ENCODE data around the gene PPCDC.
A peak's percentile ranks its signal among the peaks of the same experiment; 100 is the strongest.

The PPCDC gene

GRCh38 chr15:75036212-75036616, 12.8 kb downstream of the PPCDC start:
- DNase-seq (ENCODE audit: insufficient read length, low spot score) (no peak), FAIRE-seq (no peak)
- TF ChIP-seq PAX5 (IDR thresholded peaks at IDR 0.05; ENCODE audit: insufficient read depth, low read length, severe bottlenecking) (no peak), SPI1 (IDR thresholded peaks at IDR 0.05; ENCODE audit: low read depth, low read length) (no peak), POLR2A (IDR thresholded peaks at IDR 0.05; ENCODE audit: low read depth, low read length) (no peak), POU2F2 (IDR thresholded peaks at IDR 0.05; ENCODE audit: low read depth, low read length) (no peak), TAF1 (IDR thresholded peaks at IDR 0.05; ENCODE audit: low read depth, low read length) (no peak)

- no peak for DNase-seq (ENCODE audit: insufficient read length, low spot score)
- no peak for FAIRE-seq
- no peak for TF ChIP-seq PAX5 (IDR thresholded peaks at IDR 0.05; ENCODE audit: insufficient read depth, low read length, severe bottlenecking)
- TF ChIP-seq POLR2AphosphoS5 (IDR thresholded peaks at IDR 0.05; ENCODE audit: low read depth, low read length) = no peak
- TF ChIP-seq TAF1 (IDR thresholded peaks at IDR 0.05; ENCODE audit: low read depth, low read length) = no peak
- no peak for TF ChIP-seq SPI1 (IDR thresholded peaks at IDR 0.05; ENCODE audit: low read depth, low read length)
- TF ChIP-seq POLR2A (IDR thresholded peaks at IDR 0.05; ENCODE audit: low read depth, low read length) = no peak
- TF ChIP-seq POU2F2 (IDR thresholded peaks at IDR 0.05; ENCODE audit: low read depth, low read length) = no peak
These were observed 14.3 kb downstream of the PPCDC start for GRCh38 chr15:75037685-75038084.

DNA sequence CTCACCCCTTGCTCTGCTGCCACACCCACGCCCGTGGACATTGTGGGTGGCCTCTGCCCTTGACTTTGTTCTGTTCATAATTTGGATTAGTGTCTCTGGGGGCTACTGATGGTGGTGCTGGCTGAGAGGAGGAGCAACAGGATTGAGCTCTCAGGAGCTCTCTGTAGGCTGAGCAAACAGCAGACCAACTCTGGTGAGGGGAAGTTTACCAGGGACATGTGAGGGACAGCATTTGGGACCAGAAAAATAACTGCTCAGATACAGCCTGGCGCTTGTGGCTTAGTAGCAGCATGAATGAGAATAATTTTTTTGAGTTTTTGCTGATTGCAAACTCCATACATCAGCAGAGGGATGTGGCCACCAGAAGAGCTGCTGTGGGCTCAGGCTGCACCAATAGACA, 14.8 kb downstream of the PPCDC start:
- no peak for DNase-seq (ENCODE audit: insufficient read length, low spot score)
- TF ChIP-seq TAF1 (IDR thresholded peaks at IDR 0.05; ENCODE audit: low read depth, low read length) (no peak), POLR2AphosphoS5 (IDR thresholded peaks at IDR 0.05; ENCODE audit: low read depth, low read length) (no peak), PAX5 (IDR thresholded peaks at IDR 0.05; ENCODE audit: insufficient read depth, low read length, severe bottlenecking) (no peak), POU2F2 (IDR thresholded peaks at IDR 0.05; ENCODE audit: low read depth, low read length) (no peak), SPI1 (IDR thresholded peaks at IDR 0.05; ENCODE audit: low read depth, low read length) (no peak), POLR2A (IDR thresholded peaks at IDR 0.05; ENCODE audit: low read depth, low read length) (no peak)
- FAIRE-seq = no peak

DNA sequence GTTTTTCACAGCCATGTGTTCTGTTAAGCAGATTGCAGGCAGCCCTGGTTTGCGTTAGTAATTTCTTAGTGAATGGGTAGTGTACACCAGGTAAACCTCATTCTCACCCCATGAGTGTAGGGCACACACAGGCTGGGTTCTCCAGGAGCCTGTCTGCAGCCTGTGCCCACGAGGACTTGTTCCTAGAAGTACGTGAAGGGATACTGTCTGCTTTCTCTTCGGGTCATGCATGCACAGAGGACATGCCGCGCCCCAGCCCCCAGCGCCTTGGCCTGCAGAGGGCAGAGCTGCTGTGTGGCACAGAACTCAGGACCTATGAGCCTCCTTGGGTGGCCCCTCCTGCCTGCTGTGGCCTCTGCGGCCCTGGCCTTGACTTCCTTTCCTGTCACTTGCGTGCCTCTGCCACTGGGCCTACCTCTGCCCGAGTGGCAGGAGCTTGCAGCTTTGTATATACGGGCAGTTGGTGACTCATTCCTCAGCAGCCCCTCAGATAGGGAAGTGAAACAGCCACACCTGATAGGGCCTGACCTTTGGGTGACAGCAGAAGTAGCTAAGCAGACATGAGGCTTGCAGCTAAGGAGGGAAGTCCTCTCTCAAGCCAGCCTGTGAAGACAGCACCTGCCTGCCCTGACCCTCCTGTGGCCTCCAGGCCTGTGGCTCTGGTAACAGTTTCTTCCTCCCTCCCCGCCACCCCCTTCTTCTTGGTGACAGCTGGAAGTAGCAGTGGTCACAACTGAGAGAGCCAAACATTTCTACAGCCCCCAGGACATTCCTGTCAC, 19.5 kb downstream of the PPCDC start:
- peak; percentile 67 for DNase-seq (ENCODE audit: insufficient read length, low spot score)
- peak; percentile 96 for FAIRE-seq
- TF ChIP-seq POU2F2 (IDR thresholded peaks at IDR 0.05; ENCODE audit: low read depth, low read length) (peak; percentile 78; the same call in 1 of the 2 replicates), SPI1 (IDR thresholded peaks at IDR 0.05; ENCODE audit: low read depth, low read length) (peak; percentile 100), PAX5 (IDR thresholded peaks at IDR 0.05; ENCODE audit: insufficient read depth, low read length, severe bottlenecking) (peak; percentile 22), TAF1 (IDR thresholded peaks at IDR 0.05; ENCODE audit: low read depth, low read length) (peak; percentile 15), POLR2A (IDR thresholded peaks at IDR 0.05; ENCODE audit: low read depth, low read length) (peak; percentile 58; the same call in 1 of the 2 replicates), POLR2AphosphoS5 (IDR thresholded peaks at IDR 0.05; ENCODE audit: low read depth, low read length) (peak; percentile 74; the same call in 1 of the 2 replicates)

DNA sequence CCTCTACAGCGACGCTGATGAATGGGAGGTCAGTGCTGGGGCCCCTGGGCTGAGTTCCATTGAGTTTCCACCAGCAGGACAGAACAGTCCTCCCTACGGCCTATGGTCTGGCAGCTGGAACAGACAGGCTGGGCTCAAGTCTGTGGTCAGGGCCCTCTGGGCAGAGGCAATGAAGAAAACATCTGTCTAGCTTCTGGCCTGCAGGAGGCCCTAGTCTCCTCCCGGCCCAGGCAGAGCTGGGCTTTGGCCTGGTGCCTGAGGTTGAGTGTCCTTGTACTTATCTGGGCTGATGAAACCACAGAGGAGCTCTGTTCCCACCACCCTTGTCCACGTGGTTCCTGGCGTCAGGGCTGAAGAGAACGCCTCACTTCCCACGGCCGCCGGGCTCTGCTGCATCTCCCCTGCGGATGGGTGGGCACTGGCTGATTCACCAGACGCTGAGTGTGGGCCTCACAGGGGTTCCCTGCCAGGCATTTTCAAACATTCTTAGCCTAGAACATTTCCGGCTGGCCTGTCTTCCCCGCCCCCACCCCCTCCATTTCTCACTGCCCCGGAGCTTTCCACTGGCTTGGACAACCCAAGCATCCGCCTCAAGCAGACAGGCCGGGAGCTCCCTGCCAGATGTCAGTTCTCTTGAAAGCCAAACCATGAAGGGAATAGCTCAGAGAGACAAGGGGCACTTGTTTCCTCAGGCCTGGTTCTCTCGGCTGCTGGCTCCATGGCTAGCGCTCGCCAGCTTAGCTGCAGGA, 20.3 kb downstream of the PPCDC start:
- DNase-seq (ENCODE audit: insufficient read length, low spot score) (no peak), FAIRE-seq (no peak)
- TF ChIP-seq TAF1 (IDR thresholded peaks at IDR 0.05; ENCODE audit: low read depth, low read length) (0 out of 2 replicates have a peak, but pooled peaks have one; percentile 27), POU2F2 (IDR thresholded peaks at IDR 0.05; ENCODE audit: low read depth, low read length) (peak; percentile 24; the same call in 1 of the 2 replicates), SPI1 (IDR thresholded peaks at IDR 0.05; ENCODE audit: low read depth, low read length) (peak; percentile 44; the same call in 1 of the 2 replicates), PAX5 (IDR thresholded peaks at IDR 0.05; ENCODE audit: insufficient read depth, low read length, severe bottlenecking) (peak; percentile 4), POLR2AphosphoS5 (IDR thresholded peaks at IDR 0.05; ENCODE audit: low read depth, low read length) (peak; percentile 52; the same call in 1 of the 2 replicates), POLR2A (IDR thresholded peaks at IDR 0.05; ENCODE audit: low read depth, low read length) (peak; percentile 58; the same call in 1 of the 2 replicates)

DNA sequence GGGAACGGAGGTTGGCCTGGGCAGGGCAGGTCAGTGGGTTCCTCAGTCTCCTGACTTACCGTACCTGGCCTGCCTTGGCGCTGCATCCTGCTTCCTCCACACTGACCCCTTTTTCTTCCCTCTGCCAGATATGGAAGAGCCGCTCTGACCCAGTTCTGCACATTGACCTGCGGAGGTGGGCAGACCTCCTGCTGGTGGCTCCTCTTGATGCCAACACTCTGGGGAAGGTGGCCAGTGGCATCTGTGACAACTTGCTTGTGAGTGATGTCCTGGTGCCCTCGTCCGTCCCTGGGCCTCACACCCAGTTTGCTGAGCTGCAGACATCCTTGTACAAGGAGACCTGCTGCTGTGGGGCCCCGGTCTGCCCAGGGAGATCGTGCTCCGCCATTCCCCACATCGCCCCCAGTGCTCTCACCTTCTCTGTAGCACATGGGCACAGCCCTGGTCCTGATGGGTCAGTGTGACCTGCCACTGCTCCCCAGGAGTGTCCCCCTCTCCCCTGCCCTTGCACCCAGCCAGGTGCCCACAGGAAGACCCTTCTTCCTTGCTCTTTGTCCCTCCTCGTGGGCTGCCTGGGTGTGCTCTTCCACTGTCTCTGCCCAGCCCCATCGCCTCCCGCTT, 21.0 kb downstream of the PPCDC start:
- TF ChIP-seq PAX5 (IDR thresholded peaks at IDR 0.05; ENCODE audit: insufficient read depth, low read length, severe bottlenecking) = no peak
- no peak for TF ChIP-seq POLR2A (IDR thresholded peaks at IDR 0.05; ENCODE audit: low read depth, low read length)
- no peak for TF ChIP-seq POU2F2 (IDR thresholded peaks at IDR 0.05; ENCODE audit: low read depth, low read length)
- TF ChIP-seq TAF1 (IDR thresholded peaks at IDR 0.05; ENCODE audit: low read depth, low read length) = no peak
- no peak for TF ChIP-seq SPI1 (IDR thresholded peaks at IDR 0.05; ENCODE audit: low read depth, low read length)
- no peak for TF ChIP-seq POLR2AphosphoS5 (IDR thresholded peaks at IDR 0.05; ENCODE audit: low read depth, low read length)
- DNase-seq (ENCODE audit: insufficient read length, low spot score) (no peak), FAIRE-seq (no peak)

DNA sequence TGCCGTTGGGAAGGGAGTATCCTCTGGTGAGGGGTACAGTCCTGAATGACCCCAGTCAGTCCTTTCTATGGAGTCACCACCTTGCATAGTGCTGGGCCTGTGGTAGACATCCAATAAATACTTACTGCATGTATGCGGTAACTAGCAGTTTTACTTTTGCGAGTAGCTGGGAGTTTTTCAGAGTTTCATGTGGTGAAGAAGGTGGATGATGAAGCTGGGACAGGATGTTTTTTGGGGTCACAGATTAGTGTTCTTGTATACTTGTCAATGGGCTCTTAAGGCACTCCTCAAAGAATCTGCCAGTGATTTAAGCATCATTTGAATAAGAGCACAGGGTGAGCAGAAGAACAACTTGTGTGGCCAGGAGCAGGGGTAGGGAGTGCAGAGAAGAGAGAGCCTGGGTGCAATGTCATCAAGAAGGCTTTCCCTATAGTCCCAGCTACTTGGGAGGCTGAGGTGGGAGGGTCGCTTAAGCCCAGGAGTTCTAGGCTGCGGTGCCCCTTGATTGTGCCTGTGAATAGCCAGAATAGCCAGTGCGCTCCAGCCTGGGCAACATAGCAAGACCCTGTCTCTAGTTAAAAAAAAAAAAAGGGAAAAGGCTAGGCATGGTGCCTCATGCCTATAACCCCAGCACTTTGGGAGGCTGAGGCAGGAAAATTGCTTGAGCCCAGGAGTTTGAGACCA, 22.1 kb downstream of the PPCDC start:
- TF ChIP-seq POU2F2 (IDR thresholded peaks at IDR 0.05; ENCODE audit: low read depth, low read length) = no peak
- no peak for TF ChIP-seq TAF1 (IDR thresholded peaks at IDR 0.05; ENCODE audit: low read depth, low read length)
- TF ChIP-seq POLR2A (IDR thresholded peaks at IDR 0.05; ENCODE audit: low read depth, low read length) = no peak
- TF ChIP-seq SPI1 (IDR thresholded peaks at IDR 0.05; ENCODE audit: low read depth, low read length) = no peak
- TF ChIP-seq PAX5 (IDR thresholded peaks at IDR 0.05; ENCODE audit: insufficient read depth, low read length, severe bottlenecking) = no peak
- TF ChIP-seq POLR2AphosphoS5 (IDR thresholded peaks at IDR 0.05; ENCODE audit: low read depth, low read length) = 0 out of 2 replicates have a peak, but pooled peaks have one; percentile 33
- no peak for DNase-seq (ENCODE audit: insufficient read length, low spot score)
- FAIRE-seq = peak; percentile 62

- no peak for DNase-seq (ENCODE audit: insufficient read length, low spot score)
- no peak for TF ChIP-seq TAF1 (IDR thresholded peaks at IDR 0.05; ENCODE audit: low read depth, low read length)
- TF ChIP-seq SPI1 (IDR thresholded peaks at IDR 0.05; ENCODE audit: low read depth, low read length) = no peak
- no peak for TF ChIP-seq PAX5 (IDR thresholded peaks at IDR 0.05; ENCODE audit: insufficient read depth, low read length, severe bottlenecking)
- TF ChIP-seq POLR2A (IDR thresholded peaks at IDR 0.05; ENCODE audit: low read depth, low read length) = 0 out of 2 replicates have a peak, but pooled peaks have one; percentile 19
- no peak for TF ChIP-seq POU2F2 (IDR thresholded peaks at IDR 0.05; ENCODE audit: low read depth, low read length)
- FAIRE-seq = no peak
These were observed 25.0 kb downstream of the PPCDC start for GRCh38 chr15:75048394-75048793.

Data from GM12891 (cell line).